HG02798 (cell line): ENCODE results near the gene ITGA2.

Source experiments
- ATAC-seq: cut with Tn5 transposase; IDR thresholded peaks from one replicate; pipeline ENCODE4 v1.9.1; 2021; ENCODE audit warnings: mild to moderate bottlenecking; ENCODE audit not compliant: unreplicated experiment, poor library complexity

The ITGA2 gene

DNA sequence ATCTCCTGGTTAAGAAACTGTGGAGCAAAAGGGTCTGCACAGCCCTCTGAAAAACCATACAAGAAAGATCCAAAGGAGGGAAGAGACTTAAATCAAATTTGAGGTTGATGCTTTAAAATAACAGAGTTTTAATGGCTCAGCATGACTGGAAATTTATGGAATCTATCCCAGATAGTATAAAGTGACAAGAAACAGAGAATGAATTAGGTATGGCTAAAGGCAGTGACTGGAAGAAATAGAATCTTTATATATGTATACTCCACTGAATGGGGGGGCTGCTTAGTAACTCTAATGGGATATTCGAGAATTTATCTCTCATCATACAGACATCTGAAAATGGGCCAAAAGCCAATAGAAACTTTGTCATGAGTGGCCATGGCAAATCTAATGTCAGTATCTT lies 138.0 kb downstream of the ITGA2 start:
- no peak for ATAC-seq

DNA sequence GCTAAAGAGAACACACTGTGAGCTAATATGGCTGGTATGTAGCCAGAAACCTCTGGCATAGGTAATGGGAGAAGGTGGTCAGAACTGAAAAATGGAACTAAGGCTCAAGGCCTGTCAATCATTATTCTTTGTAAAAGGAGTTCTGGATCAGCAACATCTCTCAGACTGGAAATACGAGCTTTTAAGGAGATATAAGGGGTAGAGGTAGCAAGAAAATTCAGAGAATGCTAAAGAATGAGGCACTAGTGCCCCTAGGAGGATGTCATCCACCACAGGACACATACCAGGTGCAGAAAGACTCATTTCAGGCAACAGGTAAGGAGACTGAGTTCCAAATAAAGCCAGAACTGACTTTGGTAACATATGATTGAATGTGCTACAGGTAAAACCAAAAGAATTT lies 139.3 kb downstream of the ITGA2 start:
- ATAC-seq: no peak

DNA sequence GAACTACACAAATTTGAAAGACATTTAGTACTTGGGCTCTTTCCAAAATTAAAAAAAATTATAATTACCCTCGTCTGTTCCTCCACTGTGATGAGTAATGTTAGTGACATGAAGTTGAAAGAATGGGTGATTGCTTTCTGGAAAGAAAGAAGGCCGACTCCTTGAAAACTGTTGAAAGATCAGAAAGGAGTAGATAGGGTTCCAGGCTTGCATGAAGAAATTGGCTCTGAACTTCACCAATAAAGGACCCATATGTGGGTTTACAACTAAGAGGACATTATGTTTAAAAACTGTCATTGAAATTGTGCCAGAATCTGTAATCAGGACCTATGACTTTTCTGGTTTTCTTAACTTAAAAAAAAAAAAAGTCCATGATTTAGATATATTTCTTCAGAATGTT lies 141.1 kb downstream of the ITGA2 start:
- ATAC-seq: no peak

DNA sequence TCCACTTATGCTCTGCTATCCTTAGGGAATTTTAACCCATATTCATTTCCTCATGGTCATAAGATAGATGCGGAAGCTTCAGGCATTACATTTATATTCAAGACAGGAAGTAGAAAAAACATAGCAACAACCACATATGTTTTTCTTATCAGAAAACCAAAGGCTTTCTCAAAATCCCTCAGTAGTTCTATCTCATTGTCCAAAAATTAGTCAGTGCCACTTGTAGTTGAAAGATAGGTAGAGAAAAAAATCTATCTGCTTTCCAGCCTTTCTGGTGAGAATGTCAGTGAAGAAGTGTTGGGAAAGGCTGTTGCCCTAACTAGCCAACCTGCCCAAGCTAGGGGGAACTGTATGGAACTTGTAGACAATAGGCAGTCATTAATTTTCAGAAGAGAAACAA lies 143.9 kb downstream of the ITGA2 start:
- ATAC-seq: no peak
